GM12878 (cell line): ENCODE data around the gene LEMD1. TPM values are rescaled to one million over a fixed set of nuclear protein-coding genes. Genes with fewer than 3 reads are reported as not detected.

Experiments used
- ATAC-seq: fragments of 200-7000 bp; cut with Tn5 transposase; 3 replicates; pipeline ENCODE4 v1.9.1; 2020; ENCODE audit warnings: mild to moderate bottlenecking, moderate library complexity
- BruUV-seq: library from RNA; stranded (reverse); fragments of 400-500 nt; replicated peaks from 2 replicates; lab custom pipeline; 2021; lab: Mats Ljungman, UMichigan
- CTCF ChIA-PET: fragments of 300-600 bp; sonication (Branson Sonifier 250); formaldehyde crosslinking; extraction: SDS; loops from one replicate; lab custom pipeline; 2021; ENCODE audit warnings: inconsistent platforms; lab: Yijun Ruan, JAX
- POLR2A ChIA-PET: fragments of 350-600 bp; formaldehyde crosslinking; extraction: SDS; loops from one replicate; lab custom pipeline; 2021; ENCODE audit warnings: inconsistent platforms; lab: Charles Lee
- RAD21 ChIA-PET: fragments of 300-600 bp; sonication (Branson Sonifier 250); formaldehyde crosslinking; loops from one replicate; lab custom pipeline; 2023; ENCODE audit warnings: antibody characterized with exemption; ENCODE audit not compliant: unreplicated experiment; lab: Charles Lee
- SMC1A ChIA-PET: fragments of 300-600 bp; sonication (Branson Sonifier 250); formaldehyde crosslinking; loops from one replicate; lab custom pipeline; 2023; ENCODE audit not compliant: unreplicated experiment, uncharacterized antibody; lab: Charles Lee
- DNase-seq: peaks from one replicate; pipeline ENCODE4 v3.0.0-alpha.2; 2011; ENCODE audit warnings: low read depth, low spot score
- FAIRE-seq: peaks from 3 replicates; lab custom pipeline; 2011; peaks lifted over from hg19 to GRCh38; lab: Jason Lieb, UNC
- H2AFZ ChIP-seq: 2 replicates; pipeline ENCODE4 v1.6.0; 2011; ENCODE audit warnings: low read depth, low read length, control low read depth; ENCODE audit not compliant: control insufficient read depth
- H3K27ac ChIP-seq: 2 replicates; pipeline ENCODE4 v1.5.1; 2011; ENCODE audit warnings: control low read depth; ENCODE audit not compliant: control insufficient read depth, insufficient read depth
- H3K27me3 ChIP-seq, 2 experiments: replicated peaks in 1 of 2; 2 replicates each; pipeline versions ENCODE4 v1.6.0 to v1.6.1; 2011; ENCODE audit warnings: low read length in 1 of 2; ENCODE audit not compliant: control insufficient read depth in 2 of 2, insufficient read depth in 2 of 2
- H3K36me3 ChIP-seq, 2 experiments: 2 replicates each; pipeline ENCODE4 v1.5.1; 2011; ENCODE audit warnings: low read length in 1 of 2; ENCODE audit not compliant: control insufficient read depth in 2 of 2, insufficient read depth in 2 of 2
- H3K4me1 ChIP-seq: 2 replicates; pipeline ENCODE4 v1.6.1; 2011; ENCODE audit warnings: mild to moderate bottlenecking, low read length, moderate library complexity, mixed read lengths; ENCODE audit not compliant: control insufficient read depth, insufficient read depth
- H3K4me2 ChIP-seq: 2 replicates; pipeline ENCODE4 v1.6.0; 2011; ENCODE audit warnings: control low read depth; ENCODE audit not compliant: control insufficient read depth, insufficient read depth
- H3K4me3 ChIP-seq: fragments of 200-600 bp; sonication (generic); 2 replicates; pipeline ENCODE4 v1.5.1; 2016
- H3K79me2 ChIP-seq: 2 replicates; pipeline ENCODE4 v1.6.0; 2011; ENCODE audit warnings: low read length; ENCODE audit not compliant: control insufficient read depth, insufficient read depth
- H3K9ac ChIP-seq: 2 replicates; pipeline ENCODE4 v1.8.0; 2011; ENCODE audit warnings: low read length, control low read depth, mixed read lengths; ENCODE audit not compliant: control insufficient read depth, insufficient read depth
- H3K9me3 ChIP-seq: replicated peaks from 3 replicates; pipeline ENCODE4 v1.5.1; 2011; ENCODE audit warnings: mild to moderate bottlenecking, low read length; ENCODE audit not compliant: control insufficient read depth, insufficient read depth
- H4K20me1 ChIP-seq: 2 replicates; pipeline ENCODE4 v1.6.0; 2011; ENCODE audit not compliant: control insufficient read depth, insufficient read depth
- CBFB ChIP-seq: IDR thresholded peaks from 2 replicates; pipeline ENCODE4 v1.6.1; 2016; ENCODE audit warnings: antibody characterized with exemption, low read depth
- CBX3 ChIP-seq: fragments of 200-600 bp; sonication (generic); IDR thresholded peaks from 2 replicates; pipeline ENCODE4 v1.6.1; 2016; ENCODE audit warnings: low read depth, borderline replicate concordance
- CHD4 ChIP-seq: fragments of 200-600 bp; sonication (generic); IDR thresholded peaks from 2 replicates; pipeline ENCODE4 v1.6.1; 2016; ENCODE audit warnings: mild to moderate bottlenecking
- EGR1 ChIP-seq, 2 experiments: IDR thresholded peaks; 1 replicate in 1 of 2; 2 replicates in 1 of 2; pipeline ENCODE4 v1.6.1; 2011 to 2012; ENCODE audit warnings: low read depth in 2 of 2, low read length in 2 of 2, borderline replicate concordance in 1 of 2, mild to moderate bottlenecking in 1 of 2, moderate library complexity in 1 of 2
- GATAD2B ChIP-seq: fragments of 450-650 bp; conservative IDR thresholded peaks from 2 replicates; pipeline ENCODE4 v1.6.1; 2017; ENCODE audit warnings: low read depth, mild to moderate bottlenecking, moderate library complexity
- NFYB ChIP-seq: IDR thresholded peaks from 2 replicates; pipeline ENCODE4 v1.6.1; 2011; ENCODE audit warnings: low read depth, mild to moderate bottlenecking, low read length, improper control_type of control experiment, moderate library complexity; ENCODE audit not compliant: insufficient read depth
- RBBP5 ChIP-seq: fragments of 200-600 bp; sonication (generic); conservative IDR thresholded peaks from 2 replicates; pipeline ENCODE4 v1.6.1; 2016
- RELA ChIP-seq: fragments of 450-650 bp; IDR thresholded peaks from 2 replicates; pipeline ENCODE4 v1.8.0; 2014; ENCODE audit warnings: borderline replicate concordance; ENCODE audit not compliant: partially characterized antibody
- SIX5 ChIP-seq: IDR thresholded peaks from 2 replicates; pipeline ENCODE4 v1.6.1; 2011; ENCODE audit warnings: mild to moderate bottlenecking, low read depth, low read length, moderate library complexity; ENCODE audit not compliant: severe bottlenecking
- STAT1 ChIP-seq: fragments of 450-650 bp; conservative IDR thresholded peaks from 2 replicates; pipeline ENCODE4 v1.6.1; 2014; ENCODE audit warnings: antibody characterized with exemption, mild to moderate bottlenecking
- TAF1 ChIP-seq: IDR thresholded peaks from 2 replicates; pipeline ENCODE4 v1.6.1; 2011; ENCODE audit warnings: mild to moderate bottlenecking, low read depth, low read length, borderline replicate concordance
- WGBS: methylation state at CpG from one replicate; pipeline ENCODE4 v1.1.6; 2016; ENCODE audit warnings: low lambda C conversion rate; ENCODE audit not compliant: insufficient replicate concordance, insufficient coverage; ENCODE audit errors: missing lambda C conversion rate; 5-methylcytosine and 5-hydroxymethylcytosine counted together
- in situ Hi-C: fragments of 300-500 bp; cut with MboI; formaldehyde crosslinking; loops from 9 replicates; pipeline ENCODE4 v1.14.3; 2018; ENCODE audit warnings: mixed read lengths
- intact Hi-C: fragments of 100-400 bp; cut with micrococcal nuclease; formaldehyde crosslinking; loops from one replicate; pipeline ENCODE4 v1.14.2; 2022; ENCODE audit not compliant: unreplicated experiment
- polyA plus RNA-seq, 11 experiments: library from polyadenylated mRNA; depleted of rRNA in 4 of 11; unstranded in 6 of 11; stranded (reverse) in 5 of 11; fragments of >200 nt; fragmentation: Nextera tagmentation in 4 of 11; fragmentation: Illumina TruSeq in 1 of 11; extraction: Ambion mirVana in 4 of 11; extraction: Trizol in 1 of 11; gene quantifications; 1 replicate in 1 of 11; 2 replicates in 10 of 11; pipeline versions ENCODE4 v1.2.1 to v1.2.3, GENCODE V29; 2011 to 2016; ENCODE audit warnings: inconsistent platforms in 2 of 11, missing spikeins in 2 of 11, low read depth in 1 of 11
- total RNA-seq, 4 experiments: library from RNA; depleted of rRNA in 3 of 4; stranded (reverse); fragments of >200 nt in 3 of 4; fragmentation: Illumina TruSeq in 1 of 4; extraction: Trizol in 1 of 4; gene quantifications; 2 replicates each; pipeline versions ENCODE4 v1.2.1 to v1.2.3, GENCODE V29; 2013 to 2021
- TF ChIP-seq, protein P1 (sequence below): IDR thresholded peaks from 2 replicates; pipeline ENCODE4 v1.6.1; 2012; ENCODE audit warnings: low read length, inconsistent platforms
- TF ChIP-seq, protein P2 (sequence below): fragments of 450-650 bp; IDR thresholded peaks from 2 replicates; pipeline ENCODE4 v1.6.1; 2017; ENCODE audit warnings: borderline replicate concordance
- TF ChIP-seq, protein P3 (sequence below): fragments of 450-650 bp; formaldehyde crosslinking; IDR thresholded peaks from 2 replicates; pipeline ENCODE4 v1.5.0; 2022; ENCODE audit warnings: mild to moderate bottlenecking, missing genetic modification characterization
- TF ChIP-seq, protein P4 (sequence below): fragments of 450-650 bp; IDR thresholded peaks from 2 replicates; pipeline ENCODE4 v1.6.1; 2018; ENCODE audit warnings: mild to moderate bottlenecking, low read depth, moderate library complexity; ENCODE audit not compliant: partially characterized antibody

The LEMD1 gene
- total and polyA plus RNA-seq, 10 of the 15 experiments (the other 5 are each of a cell fraction or from before 2014, with no cell fraction given): 0.19 to 1.2 (median 0.26) TPM; not detected in 7

DNA sequence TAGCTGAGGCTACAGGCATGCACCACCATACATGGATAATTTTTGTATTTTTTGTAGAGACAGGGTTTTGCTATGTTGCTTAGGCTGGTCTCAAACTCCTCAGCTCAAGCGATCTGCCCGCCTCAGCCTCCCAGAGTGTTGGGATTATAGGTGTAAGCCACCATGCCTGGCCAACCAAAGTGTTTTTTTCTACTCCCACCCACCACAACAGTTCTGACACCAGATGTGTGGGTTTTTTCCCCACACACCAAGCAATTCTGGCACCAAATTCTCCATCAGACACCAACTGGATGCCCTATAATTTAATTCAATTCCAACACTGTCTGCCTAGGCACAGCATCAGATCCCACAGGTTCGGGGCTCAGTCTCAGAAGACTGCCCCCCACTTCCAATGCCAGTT, 44.5 kb downstream of the LEMD1 start:
- ChIA-PET SMC1A (no interaction called here), CTCF (no interaction called here), POLR2A (no interaction called here), RAD21 (no interaction called here)
- no peaks in the 10 kb centered on the region for H4K20me1 ChIP-seq
- 3% methylated on average over 3 of the region's 3 CpGs for WGBS
- no TSS peak for BruUV-seq
- H3K36me3 ChIP-seq: no peaks in the 10 kb centered on the region
- no peaks in the 10 kb centered on the region for H3K9me3 ChIP-seq
- no peak for FAIRE-seq
- H2AFZ ChIP-seq: no peak overlapping the region
- DNase-seq: no peak
- H3K4me3 ChIP-seq: no peak overlapping the region
- no peak overlapping the region for H3K9ac ChIP-seq
- peaks cover 5 to 6% of the 10 kb centered on the region in 2 experiments for H3K27me3 ChIP-seq
- H3K4me2 ChIP-seq: no peak overlapping the region
- H3K4me1 ChIP-seq: no peaks in the 10 kb centered on the region
- intact Hi-C loops (no loop called here), in situ Hi-C loops (no loop called here)
- H3K27ac ChIP-seq: no peak overlapping the region
- TF ChIP-seq, protein P1, sequence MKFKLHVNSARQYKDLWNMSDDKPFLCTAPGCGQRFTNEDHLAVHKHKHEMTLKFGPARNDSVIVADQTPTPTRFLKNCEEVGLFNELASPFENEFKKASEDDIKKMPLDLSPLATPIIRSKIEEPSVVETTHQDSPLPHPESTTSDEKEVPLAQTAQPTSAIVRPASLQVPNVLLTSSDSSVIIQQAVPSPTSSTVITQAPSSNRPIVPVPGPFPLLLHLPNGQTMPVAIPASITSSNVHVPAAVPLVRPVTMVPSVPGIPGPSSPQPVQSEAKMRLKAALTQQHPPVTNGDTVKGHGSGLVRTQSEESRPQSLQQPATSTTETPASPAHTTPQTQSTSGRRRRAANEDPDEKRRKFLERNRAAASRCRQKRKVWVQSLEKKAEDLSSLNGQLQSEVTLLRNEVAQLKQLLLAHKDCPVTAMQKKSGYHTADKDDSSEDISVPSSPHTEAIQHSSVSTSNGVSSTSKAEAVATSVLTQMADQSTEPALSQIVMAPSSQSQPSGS: no peak
- TF ChIP-seq EGR1 (IDR thresholded peaks at IDR 0.05; ENCODE audit: borderline replicate concordance in 1 of 2, low read depth in 2 of 2, low read length in 2 of 2) (no peak), SIX5 (no peak), CBFB (no peak), TAF1 (no peak), GATAD2B (no peak), RBBP5 (no peak), CBX3 (no peak), STAT1 (no peak), NFYB (no peak), CHD4 (no peak), RELA (no peak)
- TF ChIP-seq, protein P2, sequence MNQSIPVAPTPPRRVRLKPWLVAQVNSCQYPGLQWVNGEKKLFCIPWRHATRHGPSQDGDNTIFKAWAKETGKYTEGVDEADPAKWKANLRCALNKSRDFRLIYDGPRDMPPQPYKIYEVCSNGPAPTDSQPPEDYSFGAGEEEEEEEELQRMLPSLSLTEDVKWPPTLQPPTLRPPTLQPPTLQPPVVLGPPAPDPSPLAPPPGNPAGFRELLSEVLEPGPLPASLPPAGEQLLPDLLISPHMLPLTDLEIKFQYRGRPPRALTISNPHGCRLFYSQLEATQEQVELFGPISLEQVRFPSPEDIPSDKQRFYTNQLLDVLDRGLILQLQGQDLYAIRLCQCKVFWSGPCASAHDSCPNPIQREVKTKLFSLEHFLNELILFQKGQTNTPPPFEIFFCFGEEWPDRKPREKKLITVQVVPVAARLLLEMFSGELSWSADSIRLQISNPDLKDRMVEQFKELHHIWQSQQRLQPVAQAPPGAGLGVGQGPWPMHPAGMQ: no peak
- TF ChIP-seq, protein P3, sequence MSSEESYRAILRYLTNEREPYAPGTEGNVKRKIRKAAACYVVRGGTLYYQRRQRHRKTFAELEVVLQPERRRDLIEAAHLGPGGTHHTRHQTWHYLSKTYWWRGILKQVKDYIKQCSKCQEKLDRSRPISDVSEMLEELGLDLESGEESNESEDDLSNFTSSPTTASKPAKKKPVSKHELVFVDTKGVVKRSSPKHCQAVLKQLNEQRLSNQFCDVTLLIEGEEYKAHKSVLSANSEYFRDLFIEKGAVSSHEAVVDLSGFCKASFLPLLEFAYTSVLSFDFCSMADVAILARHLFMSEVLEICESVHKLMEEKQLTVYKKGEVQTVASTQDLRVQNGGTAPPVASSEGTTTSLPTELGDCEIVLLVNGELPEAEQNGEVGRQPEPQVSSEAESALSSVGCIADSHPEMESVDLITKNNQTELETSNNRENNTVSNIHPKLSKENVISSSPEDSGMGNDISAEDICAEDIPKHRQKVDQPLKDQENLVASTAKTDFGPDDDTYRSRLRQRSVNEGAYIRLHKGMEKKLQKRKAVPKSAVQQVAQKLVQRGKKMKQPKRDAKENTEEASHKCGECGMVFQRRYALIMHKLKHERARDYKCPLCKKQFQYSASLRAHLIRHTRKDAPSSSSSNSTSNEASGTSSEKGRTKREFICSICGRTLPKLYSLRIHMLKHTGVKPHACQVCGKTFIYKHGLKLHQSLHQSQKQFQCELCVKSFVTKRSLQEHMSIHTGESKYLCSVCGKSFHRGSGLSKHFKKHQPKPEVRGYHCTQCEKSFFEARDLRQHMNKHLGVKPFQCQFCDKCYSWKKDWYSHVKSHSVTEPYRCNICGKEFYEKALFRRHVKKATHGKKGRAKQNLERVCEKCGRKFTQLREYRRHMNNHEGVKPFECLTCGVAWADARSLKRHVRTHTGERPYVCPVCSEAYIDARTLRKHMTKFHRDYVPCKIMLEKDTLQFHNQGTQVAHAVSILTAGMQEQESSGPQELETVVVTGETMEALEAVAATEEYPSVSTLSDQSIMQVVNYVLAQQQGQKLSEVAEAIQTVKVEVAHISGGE: no peak
- TF ChIP-seq, protein P4, sequence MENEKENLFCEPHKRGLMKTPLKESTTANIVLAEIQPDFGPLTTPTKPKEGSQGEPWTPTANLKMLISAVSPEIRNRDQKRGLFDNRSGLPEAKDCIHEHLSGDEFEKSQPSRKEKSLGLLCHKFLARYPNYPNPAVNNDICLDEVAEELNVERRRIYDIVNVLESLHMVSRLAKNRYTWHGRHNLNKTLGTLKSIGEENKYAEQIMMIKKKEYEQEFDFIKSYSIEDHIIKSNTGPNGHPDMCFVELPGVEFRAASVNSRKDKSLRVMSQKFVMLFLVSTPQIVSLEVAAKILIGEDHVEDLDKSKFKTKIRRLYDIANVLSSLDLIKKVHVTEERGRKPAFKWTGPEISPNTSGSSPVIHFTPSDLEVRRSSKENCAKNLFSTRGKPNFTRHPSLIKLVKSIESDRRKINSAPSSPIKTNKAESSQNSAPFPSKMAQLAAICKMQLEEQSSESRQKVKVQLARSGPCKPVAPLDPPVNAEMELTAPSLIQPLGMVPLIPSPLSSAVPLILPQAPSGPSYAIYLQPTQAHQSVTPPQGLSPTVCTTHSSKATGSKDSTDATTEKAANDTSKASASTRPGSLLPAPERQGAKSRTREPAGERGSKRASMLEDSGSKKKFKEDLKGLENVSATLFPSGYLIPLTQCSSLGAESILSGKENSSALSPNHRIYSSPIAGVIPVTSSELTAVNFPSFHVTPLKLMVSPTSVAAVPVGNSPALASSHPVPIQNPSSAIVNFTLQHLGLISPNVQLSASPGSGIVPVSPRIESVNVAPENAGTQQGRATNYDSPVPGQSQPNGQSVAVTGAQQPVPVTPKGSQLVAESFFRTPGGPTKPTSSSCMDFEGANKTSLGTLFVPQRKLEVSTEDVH: no peak
- no peaks in the 10 kb centered on the region for H3K79me2 ChIP-seq
- ATAC-seq: no peak
